DMS153 treated with DMSO at 0.1 percent for 48 hours (cell line): ENCODE measurements around the gene ZSWIM9.
"Not testable (repeated sequence)": the region's sequence is repeated elsewhere in the genome, so short reads cannot be mapped to it uniquely, and the experiment has no call there.

ENCODE experiments used
- DNase-seq: peaks from one replicate; lab custom pipeline; 2025; ENCODE audit not compliant: unreplicated experiment; lab: John Stamatoyannopoulos, UW

Gene ZSWIM9

GRCh38 chr19:48213959-48214358 is 43.5 kb downstream of the ZSWIM9 start:
- DNase-seq, result no peak

GRCh38 chr19:48216933-48217332 is 46.5 kb downstream of the ZSWIM9 start:
- no peak for DNase-seq

GRCh38 chr19:48218997-48219396 is 48.5 kb downstream of the ZSWIM9 start:
- DNase-seq, result no peak

- not testable (repeated sequence) for DNase-seq
These were observed 50.3 kb downstream of the ZSWIM9 start for GRCh38 chr19:48220784-48221183.

- DNase-seq, result no peak
These were observed 51.1 kb downstream of the ZSWIM9 start for GRCh38 chr19:48221628-48222027.

GRCh38 chr19:48230555-48231129 is 60.2 kb downstream of the ZSWIM9 start:
- no peak for DNase-seq

GRCh38 chr19:48237057-48237456 is 66.6 kb downstream of the ZSWIM9 start:
- DNase-seq, result no peak

- DNase-seq, result no peak
These were observed 68.6 kb downstream of the ZSWIM9 start for GRCh38 chr19:48239120-48239519.

- DNase-seq, result no peak
These were observed 69.2 kb downstream of the ZSWIM9 start for GRCh38 chr19:48239582-48240141.

GRCh38 chr19:48241771-48242170 is 71.3 kb downstream of the ZSWIM9 start:
- not testable (repeated sequence) for DNase-seq

- DNase-seq, result no peak
These were observed 73.8 kb downstream of the ZSWIM9 start for GRCh38 chr19:48244281-48244680.

- no peak for DNase-seq
These were observed 75.6 kb downstream of the ZSWIM9 start for GRCh38 chr19:48246101-48246500.

GRCh38 chr19:48247212-48247611 is 76.7 kb downstream of the ZSWIM9 start:
- DNase-seq, result no peak
